ENCODE results near the gene DHRSX. TPM values are rescaled to one million over a fixed set of nuclear protein-coding genes. Genes with fewer than 3 reads are reported as not detected.

The DHRSX gene
- polyA plus RNA-seq, 1 donor from 2014 or later: 15.7 TPM

- H3K27me3 ChIP-seq (ENCODE audit: insufficient read depth, low read depth, low read length): no peaks in the 10 kb centered on the region
- no peak overlapping the region for H3K9ac ChIP-seq (ENCODE audit: low read length)
- H3K4me3 ChIP-seq (ENCODE audit: low read length): no peak overlapping the region
- no peak overlapping the region for H3K4me2 ChIP-seq (ENCODE audit: low read length)
- no peaks in the 10 kb centered on the region for H3K79me2 ChIP-seq (replicated peaks; ENCODE audit: insufficient read depth, low read length)
- TF ChIP-seq MXI1 (conservative IDR thresholded peaks at IDR 0.05; ENCODE audit: poor library complexity, severe bottlenecking) (no peak), REST (IDR thresholded peaks at IDR 0.05; ENCODE audit: borderline replicate concordance) (no peak), TAF1 (IDR thresholded peaks at IDR 0.05; ENCODE audit: low read depth) (no peak), POLR2AphosphoS5 (IDR thresholded peaks at IDR 0.05) (no peak), RAD21 (conservative IDR thresholded peaks at IDR 0.05) (no peak), SMC3 (conservative IDR thresholded peaks at IDR 0.05; ENCODE audit: poor library complexity) (no peak), EZH2 (IDR thresholded peaks at IDR 0.05; ENCODE audit: borderline replicate concordance, insufficient read depth, low read length, poor library complexity, severe bottlenecking) (no peak), CTCF (IDR thresholded peaks at IDR 0.05; ENCODE audit: poor library complexity, severe bottlenecking) (no peak), EP300 (conservative IDR thresholded peaks at IDR 0.05; ENCODE audit: poor library complexity, severe bottlenecking) (no peak)
- no peak overlapping the region for H2AFZ ChIP-seq (ENCODE audit: low read depth, low read length)
- no peaks in the 10 kb centered on the region for H3K9me3 ChIP-seq (ENCODE audit: low read length)
- H3K27ac ChIP-seq (ENCODE audit: low read length): no peak overlapping the region
- H4K20me1 ChIP-seq (ENCODE audit: insufficient read depth): no peaks in the 10 kb centered on the region
- no peaks in the 10 kb centered on the region for H3K9me2 ChIP-seq (ENCODE audit: insufficient read depth, low read length)
- no peaks in the 10 kb centered on the region for H3K36me3 ChIP-seq (ENCODE audit: insufficient read depth, low read length)
- no peaks in the 10 kb centered on the region for H3F3A ChIP-seq (ENCODE audit: insufficient read depth, low read length, poor library complexity, severe bottlenecking)
Measured at GRCh38 chrX:2346158-2346557, 154.6 kb downstream of the DHRSX start.

- H3K9me2 ChIP-seq (ENCODE audit: insufficient read depth, low read length): no peaks in the 10 kb centered on the region
- H3K4me3 ChIP-seq (ENCODE audit: low read length): no peak overlapping the region
- no peaks in the 10 kb centered on the region for H3K27me3 ChIP-seq (ENCODE audit: insufficient read depth, low read depth, low read length)
- no peak overlapping the region for H3K9ac ChIP-seq (ENCODE audit: low read length)
- TF ChIP-seq POLR2AphosphoS5 (IDR thresholded peaks at IDR 0.05) (no peak), CTCF (IDR thresholded peaks at IDR 0.05; ENCODE audit: poor library complexity, severe bottlenecking) (no peak), MXI1 (conservative IDR thresholded peaks at IDR 0.05; ENCODE audit: poor library complexity, severe bottlenecking) (no peak), EP300 (conservative IDR thresholded peaks at IDR 0.05; ENCODE audit: poor library complexity, severe bottlenecking) (no peak), SMC3 (conservative IDR thresholded peaks at IDR 0.05; ENCODE audit: poor library complexity) (no peak), REST (IDR thresholded peaks at IDR 0.05; ENCODE audit: borderline replicate concordance) (no peak), EZH2 (IDR thresholded peaks at IDR 0.05; ENCODE audit: borderline replicate concordance, insufficient read depth, low read length, poor library complexity, severe bottlenecking) (no peak), RAD21 (conservative IDR thresholded peaks at IDR 0.05) (no peak), TAF1 (IDR thresholded peaks at IDR 0.05; ENCODE audit: low read depth) (no peak)
- H2AFZ ChIP-seq (ENCODE audit: low read depth, low read length): no peak overlapping the region
- no peak overlapping the region for H3K27ac ChIP-seq (ENCODE audit: low read length)
- H3K4me2 ChIP-seq (ENCODE audit: low read length): no peak overlapping the region
- H3K79me2 ChIP-seq (replicated peaks; ENCODE audit: insufficient read depth, low read length): no peaks in the 10 kb centered on the region
- no peaks in the 10 kb centered on the region for H3K9me3 ChIP-seq (ENCODE audit: low read length)
- no peaks in the 10 kb centered on the region for H3F3A ChIP-seq (ENCODE audit: insufficient read depth, low read length, poor library complexity, severe bottlenecking)
- H3K36me3 ChIP-seq (ENCODE audit: insufficient read depth, low read length): no peaks in the 10 kb centered on the region
- no peaks in the 10 kb centered on the region for H4K20me1 ChIP-seq (ENCODE audit: insufficient read depth)
Measured at GRCh38 chrX:2345562-2345961, 155.2 kb downstream of the DHRSX start.

Data from neural cell (in vitro differentiated cells).